GM21528 (cell line): ENCODE measurements around the gene RAC3.

Source experiments
- ATAC-seq: cut with Tn5 transposase; IDR thresholded peaks from one replicate; pipeline ENCODE4 v1.9.1; 2021; ENCODE audit warnings: mild to moderate bottlenecking, moderate library complexity; ENCODE audit not compliant: unreplicated experiment, low FRiP score

Gene RAC3

GRCh38 chr17:82022310-82022980 lies 9.0 kb upstream of the RAC3 start, which contains the start of gene CENPX:
CENPX (minus strand) TSS chr17:82022878; CDS start chr17:82022861, 17 bp downstream.
- ATAC-seq, result peak; percentile 1

- peak; percentile 71 for ATAC-seq
Measured at GRCh38 chr17:82022981-82023446, 8.5 kb upstream of the RAC3 start, which contains the start of gene LRRC45. LRRC45 (plus strand) TSS chr17:82023305; CDS start chr17:82023644, 339 bp downstream.

- ATAC-seq, result peak; percentile 0
Measured at GRCh38 chr17:82023447-82024241, 7.8 kb upstream of the RAC3 start.

- ATAC-seq, result no peak
Measured at GRCh38 chr17:82024859-82025258, 6.6 kb upstream of the RAC3 start.

GRCh38 chr17:82025401-82026107 lies 5.9 kb upstream of the RAC3 start:
- ATAC-seq, result no peak

GRCh38 chr17:82028246-82028645 lies 3.2 kb upstream of the RAC3 start:
- ATAC-seq, result no peak

- no peak for ATAC-seq
Measured at GRCh38 chr17:82028966-82029365, 2.5 kb upstream of the RAC3 start.

GRCh38 chr17:82029391-82029790 lies 2.1 kb upstream of the RAC3 start:
- no peak for ATAC-seq

- ATAC-seq, result no peak
Measured at GRCh38 chr17:82029990-82030469, 1.4 kb upstream of the RAC3 start.

GRCh38 chr17:82030470-82031302 lies 792 bp upstream of the RAC3 start:
- ATAC-seq, result no peak

GRCh38 chr17:82031885-82032627 lies 578 bp downstream of the RAC3 start:
- ATAC-seq, result no peak

- no peak for ATAC-seq
Measured at GRCh38 chr17:82033359-82034085, 2.0 kb downstream of the RAC3 start.

GRCh38 chr17:82034371-82035011 lies 3.0 kb downstream of the RAC3 start:
- ATAC-seq, result no peak

- ATAC-seq, result no peak
Measured at GRCh38 chr17:82035488-82035887, 4.0 kb downstream of the RAC3 start.

GRCh38 chr17:82035956-82036633 lies 4.6 kb downstream of the RAC3 start:
- no peak for ATAC-seq

- ATAC-seq, result no peak
Measured at GRCh38 chr17:82036634-82037091, 5.2 kb downstream of the RAC3 start.

GRCh38 chr17:82037092-82037888 lies 5.8 kb downstream of the RAC3 start, which contains the start of gene DCXR:
DCXR (minus strand) TSS chr17:82037697; CDS start chr17:82037682, 15 bp downstream.
- ATAC-seq, result peak; percentile 85
